ENCODE data around the gene DRG2.

GRCh38 chr17:18094409-18094807, 6.7 kb downstream of the DRG2 start:
- TF ChIP-seq CTCF (IDR thresholded peaks at IDR 0.05) (no peak), ZFX (IDR thresholded peaks at IDR 0.05; ENCODE audit: borderline replicate concordance) (no peak)

Measured in 22Rv1 (cell line).